ENCODE measurements around the gene SART3. TPM values are rescaled to one million over a fixed set of nuclear protein-coding genes. Genes with fewer than 3 reads are reported as not detected.

Gene SART3
- total and polyA plus RNA-seq, 2 of the 13 experiments (the other 11 are each of a cell fraction or from before 2014, with no cell fraction given): 16.1 to 69.9 TPM

- no peak for TF ChIP-seq ZBTB7B (CRISPR knock-in tag; IDR thresholded peaks at IDR 0.05)
- no peak for TF ChIP-seq MAFF (IDR thresholded peaks at IDR 0.05; ENCODE audit: low read depth, low read length)
- TF ChIP-seq TRIM24 (CRISPR knock-in tag; IDR thresholded peaks at IDR 0.05): no peak
- TF ChIP-seq SRSF9 (IDR thresholded peaks at IDR 0.05; ENCODE audit: borderline replicate concordance, insufficient read depth, low read depth, low read length, poor library complexity, severe bottlenecking): no peak
- TF ChIP-seq CHD2 (IDR thresholded peaks at IDR 0.05; ENCODE audit: low read depth, low read length): peak; percentile 50; the same call in 1 of the 2 replicates
- no peak for TF ChIP-seq CBX5 (CRISPR knock-in tag; IDR thresholded peaks at IDR 0.05; ENCODE audit: borderline replicate concordance)
- TF ChIP-seq GATAD2A (CRISPR knock-in tag; IDR thresholded peaks at IDR 0.05): no peak
- no peak for TF ChIP-seq ESRRA (CRISPR knock-in tag; IDR thresholded peaks at IDR 0.05; ENCODE audit: low read depth)
- TF ChIP-seq ZNF746 (CRISPR knock-in tag; IDR thresholded peaks at IDR 0.05): no peak
- peak; percentile 44; the same call in 1 of the 2 replicates for TF ChIP-seq ZFY (CRISPR knock-in tag; IDR thresholded peaks at IDR 0.05)
- no peak for TF ChIP-seq BRF2 (CRISPR knock-in tag; IDR thresholded peaks at IDR 0.05)
- no peak for TF ChIP-seq PHF5A (CRISPR knock-in tag; IDR thresholded peaks at IDR 0.05; ENCODE audit: low read depth, unreplicated experiment)
- no peak for TF ChIP-seq ZSCAN5A (CRISPR knock-in tag; IDR thresholded peaks at IDR 0.05; ENCODE audit: borderline replicate concordance)
- no peak for TF ChIP-seq SOX5 (CRISPR knock-in tag; IDR thresholded peaks at IDR 0.05; ENCODE audit: borderline replicate concordance)
- 0 out of 2 replicates have a peak, but pooled peaks have one; percentile 10 for TF ChIP-seq NCOA2 (CRISPR knock-in tag; IDR thresholded peaks at IDR 0.05)
- no peak for TF ChIP-seq MAFK (conservative IDR thresholded peaks at IDR 0.05 in 1 of 2, IDR thresholded peaks at IDR 0.05 in 1 of 2; ENCODE audit: low read length in 2 of 2)
- no peak for TF ChIP-seq ZBTB1 (CRISPR knock-in tag; IDR thresholded peaks at IDR 0.05; ENCODE audit: borderline replicate concordance)
- no peak for TF ChIP-seq ZNF337 (CRISPR knock-in tag; IDR thresholded peaks at IDR 0.05; ENCODE audit: borderline replicate concordance, low read depth)
- TF ChIP-seq RARG (CRISPR knock-in tag; IDR thresholded peaks at IDR 0.05; ENCODE audit: low read depth): no peak
- TF ChIP-seq ZNF333 (CRISPR knock-in tag; IDR thresholded peaks at IDR 0.05; ENCODE audit: borderline replicate concordance): no peak
- TF ChIP-seq IRX3 (CRISPR knock-in tag; IDR thresholded peaks at IDR 0.05; ENCODE audit: borderline replicate concordance, low read depth): no peak
- no peak for TF ChIP-seq CEBPZ (IDR thresholded peaks at IDR 0.05; ENCODE audit: low read length)
- no peak for TF ChIP-seq FOXO1 (CRISPR knock-in tag; IDR thresholded peaks at IDR 0.05)
Observed at GRCh38 chr12:108514973-108515814, 45.8 kb downstream of the SART3 start, which contains the start of gene FICD (continued).

Measured in HepG2 (cell line).